MM.1S (cell line): Measurements from ENCODE around the gene CASP3.
"Not testable (repeated sequence)": the region's sequence is repeated elsewhere in the genome, so short reads cannot be mapped to it uniquely, and the experiment has no call there.

Source experiments
- DNase-seq: peaks from one replicate; pipeline ENCODE4 v3.0.0-alpha.2; 2015
- H2AFZ ChIP-seq: fragments of 300-600 bp; sonication (generic); 2 replicates; pipeline ENCODE4 v1.6.0; 2016; ENCODE audit warnings: antibody characterized with exemption, low read length
- H3F3A ChIP-seq: fragments of 300-600 bp; sonication (generic); 2 replicates; pipeline ENCODE4 v1.6.1; 2016; ENCODE audit warnings: mild to moderate bottlenecking, antibody characterized with exemption, low read length, moderate library complexity, mixed read lengths; ENCODE audit not compliant: insufficient read depth
- H3K27ac ChIP-seq: fragments of 300-600 bp; sonication (generic); 2 replicates; pipeline ENCODE4 v1.5.1; 2016; ENCODE audit warnings: mild to moderate bottlenecking, low read length
- H3K27me3 ChIP-seq: fragments of 300-600 bp; sonication (generic); replicated peaks from 2 replicates; pipeline ENCODE4 v1.6.0; 2016; ENCODE audit warnings: low read length; ENCODE audit not compliant: insufficient read depth
- H3K36me3 ChIP-seq: fragments of 300-600 bp; sonication (generic); replicated peaks from 2 replicates; pipeline ENCODE4 v1.6.1; 2016; ENCODE audit warnings: mild to moderate bottlenecking, low read length, mixed read lengths; ENCODE audit not compliant: insufficient read depth
- H3K4me1 ChIP-seq: fragments of 300-600 bp; sonication (generic); 2 replicates; pipeline ENCODE4 v1.6.1; 2016; ENCODE audit warnings: low read length, mixed read lengths
- H3K4me2 ChIP-seq: fragments of 300-600 bp; sonication (generic); 2 replicates; pipeline ENCODE4 v1.6.0; 2016; ENCODE audit warnings: low read depth, low read length
- H3K4me3 ChIP-seq: fragments of 300-600 bp; sonication (generic); 2 replicates; pipeline ENCODE4 v1.5.1; 2016; ENCODE audit warnings: low read length, mixed read lengths
- H3K79me2 ChIP-seq: fragments of 300-600 bp; sonication (generic); 2 replicates; pipeline ENCODE4 v1.6.1; 2016; ENCODE audit warnings: mixed run types, low read length, mixed read lengths
- H3K9ac ChIP-seq: fragments of 300-600 bp; sonication (generic); 2 replicates; pipeline ENCODE4 v1.6.1; 2016; ENCODE audit warnings: low read length, mixed read lengths
- H3K9me2 ChIP-seq: fragments of 300-600 bp; sonication (generic); replicated peaks from 2 replicates; pipeline ENCODE4 v1.6.1; 2016; ENCODE audit warnings: mild to moderate bottlenecking, low read length, mixed read lengths; ENCODE audit not compliant: insufficient read depth
- H3K9me3 ChIP-seq: fragments of 300-600 bp; sonication (generic); replicated peaks from 2 replicates; pipeline ENCODE4 v1.6.1; 2016; ENCODE audit warnings: mild to moderate bottlenecking, low read length, mixed read lengths; ENCODE audit not compliant: insufficient read depth
- H4K20me1 ChIP-seq: fragments of 300-600 bp; sonication (generic); 2 replicates; pipeline ENCODE4 v1.6.1; 2016; ENCODE audit warnings: mild to moderate bottlenecking, low read length, moderate library complexity, mixed read lengths; ENCODE audit not compliant: insufficient read depth
- CTCF ChIP-seq: fragments of 300-600 bp; sonication (generic); IDR thresholded peaks from 2 replicates; pipeline ENCODE4 v1.5.1; 2016; ENCODE audit warnings: antibody characterized with exemption, low read length, mixed read lengths
- EZH2 ChIP-seq: fragments of 300-600 bp; sonication (generic); optimal IDR thresholded peaks from 2 replicates; pipeline ENCODE3; 2017; ENCODE audit warnings: low read depth, mild to moderate bottlenecking, antibody characterized with exemption, low read length, mixed read lengths
- EZH2phosphoT487 ChIP-seq: fragments of 300-600 bp; sonication (generic); IDR thresholded peaks from 2 replicates; pipeline ENCODE4 v1.6.1; 2018; ENCODE audit warnings: antibody characterized with exemption, low read length

CASP3 gene

GRCh38 chr4:184660978-184661377 lies 11.7 kb upstream of the CASP3 start:
- Histone ChIP-seq H3K9me3 (no peaks in the 10 kb centered on the region), H3F3A (no peaks in the 10 kb centered on the region), H3K79me2 (no peaks in the 10 kb centered on the region), H2AFZ (no peak overlapping the region), H3K27ac (no peak overlapping the region), H3K9me2 (no peaks in the 10 kb centered on the region), H3K4me3 (no peak overlapping the region), H3K36me3 (no peaks in the 10 kb centered on the region), H3K27me3 (no peaks in the 10 kb centered on the region), H3K4me1 (peaks cover 5% of the 10 kb centered on the region), H3K4me2 (no peak overlapping the region), H4K20me1 (no peaks in the 10 kb centered on the region), H3K9ac (no peak overlapping the region)
- DNase-seq = no peak
- no peak for TF ChIP-seq EZH2phosphoT487
- TF ChIP-seq CTCF = no peak
- no peak for TF ChIP-seq EZH2

- H3K27ac ChIP-seq, H3K4me1 ChIP-seq, H3K4me2 ChIP-seq: not testable (repeated sequence)
Measured at GRCh38 chr4:184657820-184658219, 8.6 kb upstream of the CASP3 start.

GRCh38 chr4:184657144-184657543 lies 7.9 kb upstream of the CASP3 start:
- Histone ChIP-seq H3K27ac (no peak overlapping the region), H3K9me2 (no peaks in the 10 kb centered on the region), H3K36me3 (no peaks in the 10 kb centered on the region), H3K4me1 (peaks cover 1% of the 10 kb centered on the region; the same call in 1 of the 2 replicates), H3K9me3 (no peaks in the 10 kb centered on the region), H3K4me2 (no peak overlapping the region), H3K9ac (no peak overlapping the region), H3K79me2 (no peaks in the 10 kb centered on the region), H3F3A (no peaks in the 10 kb centered on the region), H2AFZ (no peak overlapping the region), H3K27me3 (no peaks in the 10 kb centered on the region), H3K4me3 (no peak overlapping the region), H4K20me1 (no peaks in the 10 kb centered on the region)
- TF ChIP-seq EZH2 (no peak), EZH2phosphoT487 (no peak), CTCF (no peak)
- no peak for DNase-seq

More at GRCh38 chr4:184657820-184658219, 8.6 kb upstream of the CASP3 start:
- not testable (repeated sequence) for H3K9me3 ChIP-seq, H4K20me1 ChIP-seq, H3K9ac ChIP-seq, H3K9me2 ChIP-seq, DNase-seq, H2AFZ ChIP-seq, H3K4me3 ChIP-seq, H3K79me2 ChIP-seq, H3K27me3 ChIP-seq, H3K36me3 ChIP-seq, H3F3A ChIP-seq

- H3K9ac ChIP-seq = no peak overlapping the region
- H3K4me1 ChIP-seq = no peaks in the 10 kb centered on the region
- no peak for TF ChIP-seq EZH2phosphoT487
- TF ChIP-seq CTCF = no peak
- TF ChIP-seq EZH2 = no peak
- no peaks in the 10 kb centered on the region for H3K36me3 ChIP-seq
- no peak overlapping the region for H3K4me3 ChIP-seq
- H3K79me2 ChIP-seq = no peaks in the 10 kb centered on the region
- no peaks in the 10 kb centered on the region for H3K9me2 ChIP-seq
- no peaks in the 10 kb centered on the region for H4K20me1 ChIP-seq
- no peak overlapping the region for H3K27ac ChIP-seq
- no peaks in the 10 kb centered on the region for H3K27me3 ChIP-seq
- no peak overlapping the region for H3K4me2 ChIP-seq
- no peaks in the 10 kb centered on the region for H3F3A ChIP-seq
- no peaks in the 10 kb centered on the region for H3K9me3 ChIP-seq
- DNase-seq = no peak
- no peak overlapping the region for H2AFZ ChIP-seq
Measured at GRCh38 chr4:184655889-184656869, 6.9 kb upstream of the CASP3 start.
